Hindlimb muscle (tissue), 1 donor: ENCODE data around the gene GAL3ST3. TPM values are rescaled to one million over a fixed set of nuclear protein-coding genes. Genes with fewer than 3 reads are reported as not detected.
"Not testable (repeated sequence)": the region's sequence is repeated elsewhere in the genome, so short reads cannot be mapped to it uniquely, and the experiment has no call there.

Experiments
- DNase-seq: peaks from one replicate; pipeline ENCODE4 v3.0.0-alpha.2; 2013
- polyA plus RNA-seq: library from polyadenylated mRNA; unstranded; fragments of 120-200 nt; gene quantifications from one replicate; pipeline ENCODE4 v1.2.1, GENCODE V29; 2013; ENCODE audit not compliant: insufficient read length

The GAL3ST3 gene
- 0.34 TPM for polyA plus RNA-seq

- DNase-seq, result no peak
Observed at GRCh38 chr11:66048547-66049323, at the start of gene GAL3ST3. Gene GAL3ST3 (minus strand): TSS chr11:66049161. CDS start chr11:66045415, 3,746 bp downstream.

GRCh38 chr11:66092125-66092524 is 43.2 kb upstream of the GAL3ST3 start:
- DNase-seq, result not testable (repeated sequence)

DNA sequence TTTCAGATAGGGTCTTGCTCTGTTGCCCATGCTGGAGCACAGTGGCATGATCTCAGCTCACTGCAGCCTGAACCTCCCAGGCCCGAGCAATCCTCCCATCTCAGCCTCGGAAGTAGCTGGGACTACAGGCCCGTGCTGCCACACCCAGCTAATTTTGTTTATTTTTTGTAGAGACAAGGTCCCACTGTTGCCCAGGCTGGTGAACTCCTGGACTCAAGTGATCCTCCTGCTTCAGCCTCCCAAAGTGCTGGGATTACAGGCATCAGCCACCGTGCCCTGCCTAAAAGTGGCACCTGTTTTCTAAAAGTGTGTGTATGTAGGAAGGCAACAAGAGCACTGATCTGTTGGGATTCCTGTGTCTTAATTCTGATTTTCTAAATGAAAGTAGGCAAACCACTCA is 41.3 kb upstream of the GAL3ST3 start:
- DNase-seq, result no peak

DNA sequence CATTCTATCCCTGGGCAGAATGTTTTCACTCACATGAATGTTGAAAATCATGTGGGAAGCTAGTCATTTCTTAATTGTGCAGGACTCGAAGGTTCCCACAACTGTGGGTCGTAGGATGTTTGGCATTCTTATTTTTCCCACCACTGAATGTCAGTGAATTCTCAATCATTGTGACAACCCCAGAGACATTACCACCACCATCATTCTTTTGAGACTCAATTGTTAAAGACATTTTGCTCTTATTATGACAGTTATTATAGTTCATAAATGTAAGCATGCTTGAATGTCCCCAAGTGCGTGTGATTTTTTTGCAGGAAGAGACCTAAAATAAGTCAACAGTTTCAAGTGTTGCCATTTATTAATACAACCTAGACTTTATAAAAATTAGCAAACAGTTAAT is 40.1 kb upstream of the GAL3ST3 start:
- DNase-seq, result no peak

GRCh38 chr11:66087148-66087908 is 38.4 kb upstream of the GAL3ST3 start:
- no peak for DNase-seq

DNA sequence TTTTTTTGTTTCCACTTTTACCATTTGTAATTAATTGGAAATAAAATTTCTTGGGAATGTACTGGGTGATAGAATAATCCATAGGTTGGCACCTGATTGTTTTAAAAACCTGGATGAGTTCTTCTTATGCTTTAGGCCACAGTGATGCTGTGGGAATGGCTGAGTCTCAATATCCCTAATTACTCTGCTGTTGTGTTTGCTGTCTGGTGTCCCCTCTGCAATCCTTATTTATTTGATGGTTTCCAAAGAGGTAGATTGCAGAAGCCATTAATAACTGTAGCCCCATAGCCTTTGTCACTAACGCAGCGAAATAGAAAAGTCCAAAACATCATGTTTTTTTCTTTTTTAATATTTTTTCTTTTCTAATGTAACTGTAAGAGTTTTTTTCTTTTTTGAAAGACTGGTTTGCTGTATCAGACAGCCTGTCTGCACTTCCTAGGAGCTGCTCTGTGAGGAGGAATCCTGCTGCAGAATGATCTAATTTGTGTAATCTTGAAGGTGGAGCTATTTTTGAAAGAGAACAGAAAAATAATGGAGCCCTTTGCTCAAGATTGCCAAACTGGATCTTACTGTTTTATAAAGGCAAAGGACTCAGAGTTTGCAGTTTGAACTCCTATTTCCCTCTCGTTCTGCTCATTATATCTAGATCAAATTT is 36.0 kb upstream of the GAL3ST3 start:
- DNase-seq, result no peak

GRCh38 chr11:66083767-66084166 is 34.8 kb upstream of the GAL3ST3 start:
- no peak for DNase-seq

- DNase-seq, result no peak
Observed at GRCh38 chr11:66082946-66083698, 34.2 kb upstream of the GAL3ST3 start.

DNA sequence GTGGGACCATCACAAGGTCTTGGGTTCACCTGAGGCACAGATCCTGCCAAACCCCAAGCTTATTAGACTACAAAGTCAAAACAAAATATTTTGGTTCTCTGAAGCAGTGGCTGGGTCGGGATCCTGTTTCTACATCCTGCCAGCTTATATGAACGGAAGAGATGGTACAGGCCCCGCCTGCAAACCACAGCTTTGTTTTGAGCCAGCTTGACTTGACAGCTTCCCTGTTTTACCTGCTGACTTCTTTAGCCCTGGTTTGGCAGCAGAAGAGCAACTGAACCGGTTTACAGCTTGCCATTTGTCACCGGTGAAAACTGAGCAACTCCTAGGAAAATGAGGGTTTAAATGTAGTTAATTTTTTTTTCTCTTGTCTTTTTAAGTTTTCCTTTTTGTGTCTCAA is 32.5 kb upstream of the GAL3ST3 start:
- DNase-seq, result no peak

- no peak for DNase-seq
Observed at GRCh38 chr11:66080055-66080817, 31.3 kb upstream of the GAL3ST3 start.

- not testable (repeated sequence) for DNase-seq
Observed at GRCh38 chr11:66078949-66079348, 30.0 kb upstream of the GAL3ST3 start.

GRCh38 chr11:66077927-66078326 is 29.0 kb upstream of the GAL3ST3 start:
- DNase-seq, result no peak

DNA sequence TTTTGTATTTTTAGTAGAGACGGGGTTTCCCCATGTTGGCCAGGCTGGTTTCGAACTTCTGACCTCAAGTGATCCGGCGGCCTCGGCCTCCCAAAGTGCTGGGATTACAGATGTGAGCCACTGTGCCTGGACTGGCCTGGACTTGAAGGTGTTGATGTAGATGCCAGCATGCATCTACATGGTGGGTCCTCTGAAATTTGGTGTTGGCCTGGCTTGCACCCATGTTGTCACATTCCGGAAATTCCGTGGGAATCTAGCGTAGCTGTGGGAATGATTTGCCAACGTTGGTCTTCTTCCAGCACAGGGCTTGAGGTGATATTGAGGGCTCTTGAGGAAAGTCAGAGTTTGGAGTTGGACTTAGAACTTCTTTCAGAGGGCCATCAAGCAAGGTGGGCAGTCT is 27.6 kb upstream of the GAL3ST3 start:
- DNase-seq, result no peak

DNA sequence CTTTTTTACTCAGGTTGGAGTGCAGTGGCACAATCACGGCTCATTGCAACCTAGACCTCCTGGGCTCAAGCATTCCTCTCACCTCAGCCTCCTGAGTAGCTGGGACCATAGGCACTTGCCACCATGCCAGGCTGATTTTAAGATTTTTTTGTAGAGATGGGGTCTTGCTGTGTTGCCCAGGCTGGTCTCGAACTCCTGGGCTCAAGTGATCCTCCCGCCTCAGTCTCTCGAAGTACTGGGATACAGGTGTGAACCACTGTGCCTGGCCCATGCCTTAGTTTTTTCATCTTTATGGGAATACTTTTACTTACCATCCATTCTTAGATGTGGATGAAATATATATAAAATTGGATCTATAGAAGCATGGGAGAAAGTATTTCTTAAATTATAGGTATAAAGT is 26.3 kb upstream of the GAL3ST3 start:
- no peak for DNase-seq

DNA sequence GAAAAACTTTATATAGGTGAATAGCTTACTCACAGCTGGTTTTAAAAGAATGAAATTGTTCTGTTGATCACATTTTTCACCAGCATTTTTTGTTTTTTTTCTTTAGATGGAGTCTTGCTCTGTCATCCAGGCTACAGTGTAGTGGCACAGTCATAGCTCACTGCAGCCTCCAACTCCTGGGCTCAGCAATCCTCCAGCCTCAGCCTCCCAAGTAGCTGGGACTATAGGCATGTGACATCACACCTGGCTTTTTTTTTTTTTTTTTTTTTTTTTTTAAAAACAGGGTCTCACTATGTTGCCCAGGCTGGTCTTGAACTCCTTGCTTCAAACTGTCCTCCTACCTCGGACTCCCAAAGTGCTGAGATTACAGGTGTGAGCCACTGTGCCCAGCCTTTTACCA is 24.7 kb upstream of the GAL3ST3 start:
- no peak for DNase-seq

- DNase-seq, result no peak
Observed at GRCh38 chr11:66072518-66072917, 23.6 kb upstream of the GAL3ST3 start.

DNA sequence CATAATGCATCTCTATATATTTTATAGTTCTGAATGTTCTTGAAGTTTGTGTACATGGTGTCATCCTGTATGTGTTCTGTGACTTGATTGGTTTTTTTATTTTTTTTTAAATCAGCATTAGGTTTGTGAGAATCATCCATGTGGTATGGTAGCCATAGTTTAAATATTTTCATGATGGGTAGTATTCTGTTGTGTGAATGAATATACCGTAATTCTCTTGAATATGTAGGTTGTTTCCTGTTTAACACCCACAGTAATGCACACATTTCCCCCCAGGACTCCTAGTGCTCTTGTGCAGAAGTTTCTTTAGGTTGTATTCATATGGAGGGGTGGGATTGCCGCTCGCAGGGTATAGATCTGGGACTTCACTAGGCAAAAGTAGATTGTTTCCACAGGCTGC is 23.1 kb upstream of the GAL3ST3 start:
- no peak for DNase-seq

DNA sequence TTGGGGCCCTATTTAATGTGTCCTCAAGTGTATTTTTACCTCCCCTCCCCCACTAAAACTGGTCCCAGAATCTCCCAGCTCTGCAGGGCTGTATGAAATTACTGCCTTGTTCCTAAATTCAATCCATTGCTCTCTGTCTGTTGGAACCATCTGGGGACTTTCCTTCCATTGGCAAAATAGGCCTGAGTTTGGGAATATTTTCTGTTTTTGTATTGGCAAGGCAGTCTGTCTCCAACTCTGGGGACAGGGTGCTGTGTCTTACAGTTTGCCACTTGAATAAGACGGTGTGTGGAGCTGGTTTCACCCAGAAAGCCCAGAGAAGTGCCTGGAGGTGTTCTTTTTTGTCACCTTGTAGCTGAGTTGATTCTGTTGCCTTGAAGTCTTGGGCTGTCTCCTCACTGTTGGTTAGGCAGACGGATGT is 22.4 kb upstream of the GAL3ST3 start:
- no peak for DNase-seq

DNA sequence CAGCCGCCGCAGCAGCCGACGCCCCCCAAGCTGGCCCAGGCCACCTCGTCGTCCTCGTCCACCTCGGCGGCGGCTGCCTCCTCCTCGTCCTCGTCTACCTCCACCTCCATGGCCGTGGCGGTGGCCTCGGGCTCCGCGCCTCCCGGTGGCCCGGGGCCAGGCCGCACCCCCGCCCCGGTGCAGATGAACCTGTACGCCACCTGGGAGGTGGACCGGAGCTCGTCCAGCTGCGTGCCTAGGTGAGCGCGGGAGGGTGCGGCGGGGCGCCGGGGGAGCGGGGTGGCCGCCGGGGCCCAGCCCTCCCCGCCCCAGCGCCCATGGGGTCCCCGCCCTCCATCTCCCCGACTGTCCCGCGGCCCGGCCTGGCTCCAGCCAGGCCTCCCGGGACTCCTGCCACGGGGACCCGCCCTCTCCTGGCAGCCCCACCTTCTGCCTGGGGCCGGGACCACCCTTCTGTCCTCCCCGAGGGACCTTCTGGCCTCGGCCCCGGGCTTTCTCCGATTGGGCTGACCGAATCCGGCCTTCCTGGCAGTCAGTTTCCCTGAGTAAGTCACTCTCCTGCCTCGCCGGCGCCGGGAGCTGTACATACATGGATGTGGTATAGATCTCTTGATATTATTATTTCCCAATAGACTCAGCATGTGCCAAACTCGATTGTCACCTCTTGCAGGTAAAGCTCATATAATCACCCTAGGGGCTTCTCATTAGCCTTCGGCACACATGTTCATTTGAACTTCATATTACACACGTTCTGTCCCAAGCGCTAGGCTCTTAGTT is 21.8 kb upstream of the GAL3ST3 start:
- no peak for DNase-seq

- DNase-seq, result peak; percentile 87
Observed at GRCh38 chr11:66069715-66070603, 21.0 kb upstream of the GAL3ST3 start, which contains the start of gene PACS1. Gene PACS1 (plus strand): TSS chr11:66070272. CDS start chr11:66070487, 215 bp downstream.
